Amniotic stem cell (primary cell): ENCODE measurements around the gene VSTM2L.
"Not testable (repeated sequence)": the region's sequence is repeated elsewhere in the genome, so short reads cannot be mapped to it uniquely, and the experiment has no call there.

ENCODE experiments used
- DNase-seq: peaks from one replicate; lab custom pipeline; 2025; lab: John Stamatoyannopoulos, UW

The VSTM2L gene

DNA sequence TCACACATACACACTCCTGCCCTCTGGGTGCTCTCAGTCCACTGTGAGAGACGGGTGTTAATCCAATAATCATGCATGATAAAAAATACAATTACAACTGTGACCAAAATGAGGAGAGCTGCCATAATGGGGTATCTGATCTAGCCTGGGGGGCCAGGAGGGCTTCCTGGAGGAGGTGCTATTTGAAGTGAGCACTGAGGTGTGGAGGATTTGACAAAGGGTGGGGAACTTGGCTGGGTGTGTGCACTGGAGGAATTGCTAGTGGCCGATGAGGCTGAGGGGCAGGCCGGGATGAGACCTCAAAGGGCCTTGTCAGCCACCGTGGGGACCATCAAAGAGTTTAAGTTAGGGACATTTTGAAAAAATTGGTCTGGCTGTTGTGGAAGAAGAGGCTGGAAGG is 34.8 kb downstream of the VSTM2L start:
- DNase-seq, result no peak

DNA sequence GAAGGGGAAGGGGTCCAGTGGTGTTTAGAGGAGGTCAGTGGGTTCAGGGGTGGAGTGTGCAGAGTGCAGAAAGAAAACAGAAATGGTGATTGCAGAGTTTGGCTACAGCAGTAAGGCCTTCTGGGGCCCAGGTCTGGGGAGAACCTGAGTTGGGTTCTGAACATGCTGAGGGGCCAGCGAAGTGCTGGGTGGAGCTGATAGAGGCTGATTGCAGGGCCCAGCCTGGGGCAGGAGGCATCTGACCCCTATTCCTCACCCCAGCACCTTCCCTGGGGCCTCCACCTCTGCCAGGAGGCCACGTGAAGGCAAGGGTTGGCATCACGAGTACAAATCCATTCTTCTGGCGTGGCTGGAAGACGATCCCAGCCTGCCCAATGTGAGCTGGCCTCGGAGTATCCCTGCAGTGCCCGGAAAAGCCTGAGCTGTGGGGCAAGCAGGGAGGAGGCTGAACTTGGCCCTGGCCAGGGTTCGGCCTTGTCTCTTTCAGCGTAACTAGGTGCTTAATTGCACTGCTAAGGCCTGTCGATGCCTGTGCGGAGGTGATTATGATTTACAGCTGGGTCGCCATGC is 35.3 kb downstream of the VSTM2L start:
- no peak for DNase-seq

DNA sequence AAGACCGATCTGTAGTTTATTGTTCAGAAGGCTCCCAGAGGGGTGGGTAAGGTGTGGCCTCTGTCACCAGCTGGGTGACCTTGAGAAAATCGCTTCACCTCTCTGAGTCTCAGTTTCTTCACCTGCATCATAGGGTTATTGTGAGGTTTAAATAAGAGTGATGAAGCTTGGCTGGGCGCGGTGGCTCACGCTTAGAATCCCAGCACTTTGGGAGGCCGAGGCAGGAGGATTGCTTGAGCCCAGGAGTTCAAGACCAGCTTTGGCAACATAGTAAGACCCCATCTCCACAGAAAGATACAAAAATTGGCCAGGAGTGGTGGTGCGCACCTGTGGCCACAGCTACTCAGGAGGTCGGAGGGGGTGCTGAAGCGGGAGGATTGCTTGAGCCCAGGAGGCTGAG is 36.0 kb downstream of the VSTM2L start:
- no peak for DNase-seq

DNA sequence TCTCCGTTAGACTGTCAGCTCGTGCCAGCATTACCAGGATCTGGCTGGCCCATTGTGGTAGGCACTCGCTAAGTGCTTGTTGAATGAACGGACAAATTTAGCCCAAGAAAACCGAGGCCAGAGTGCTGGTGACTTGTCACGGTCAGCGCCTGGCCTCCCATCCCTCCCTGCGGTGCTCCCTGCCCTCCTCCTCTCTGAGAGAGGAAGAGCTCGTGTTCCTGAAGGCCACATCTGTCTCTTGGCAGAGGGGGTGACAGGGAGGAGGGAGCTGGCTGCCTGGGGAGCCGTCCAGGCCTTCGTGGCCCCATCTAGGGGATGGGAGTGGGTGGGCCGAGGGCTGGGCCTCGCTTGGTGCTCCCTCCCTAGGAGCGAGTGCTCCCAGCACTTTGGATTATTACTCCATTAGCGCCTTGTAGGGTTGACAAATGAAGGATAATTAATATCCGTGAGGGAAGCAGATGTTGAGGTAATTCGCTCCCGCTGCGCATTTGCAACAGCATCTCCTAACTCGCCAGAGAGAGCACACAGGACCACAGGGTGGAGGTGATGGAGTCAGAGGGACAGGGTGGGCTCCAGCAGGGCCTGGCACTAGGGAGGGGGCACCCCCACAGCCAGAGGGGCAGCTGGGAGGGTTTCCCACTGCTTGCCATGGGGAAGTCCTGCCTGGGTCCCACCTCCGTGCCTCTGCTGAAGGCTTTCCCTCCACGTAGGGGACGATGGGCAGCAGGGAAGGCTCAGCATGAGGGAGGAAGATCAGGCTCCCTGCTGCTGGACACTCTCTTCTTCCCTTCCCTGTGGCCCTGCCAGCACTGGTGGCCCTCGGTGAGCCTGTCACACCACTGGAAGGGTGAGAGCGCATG is 37.0 kb downstream of the VSTM2L start:
- no peak for DNase-seq

DNA sequence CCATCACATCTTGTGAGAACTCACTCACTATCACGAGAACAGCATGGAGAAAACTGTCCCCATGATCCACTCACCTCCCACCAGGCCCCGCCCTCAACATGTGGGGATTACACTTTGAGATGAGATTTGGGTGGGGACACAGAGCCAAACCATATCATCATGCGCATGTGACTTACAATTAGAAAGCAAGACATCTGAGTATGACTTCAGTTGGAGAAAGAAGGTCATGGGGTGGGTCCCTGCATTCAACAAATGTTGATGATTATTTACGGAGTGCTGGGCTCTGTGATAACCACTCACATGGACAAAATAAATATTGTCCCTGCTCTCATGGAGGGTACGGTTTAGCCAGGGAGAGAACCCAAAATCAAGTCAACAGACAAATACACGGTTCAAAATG is 37.9 kb downstream of the VSTM2L start:
- no peak for DNase-seq

DNA sequence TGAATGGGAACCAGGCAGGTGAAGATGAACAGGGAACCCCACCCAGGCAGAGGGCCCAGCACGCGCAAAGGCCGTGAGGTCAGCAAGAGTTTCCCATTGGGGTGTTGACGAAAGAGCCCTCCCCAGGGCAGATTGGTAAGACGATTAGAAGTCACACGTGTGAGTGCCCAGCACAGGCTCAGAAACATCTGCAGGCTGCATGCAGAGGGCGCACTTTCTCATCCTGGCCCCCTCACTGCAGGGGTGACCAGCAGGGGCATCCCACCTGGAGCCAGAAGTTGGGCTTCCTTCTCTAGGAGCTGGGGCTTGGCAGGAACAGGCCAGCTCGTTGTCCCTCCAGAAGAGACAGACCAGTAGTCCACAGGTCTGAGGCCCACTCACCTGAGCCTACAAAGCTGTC is 38.4 kb downstream of the VSTM2L start:
- no peak for DNase-seq

DNA sequence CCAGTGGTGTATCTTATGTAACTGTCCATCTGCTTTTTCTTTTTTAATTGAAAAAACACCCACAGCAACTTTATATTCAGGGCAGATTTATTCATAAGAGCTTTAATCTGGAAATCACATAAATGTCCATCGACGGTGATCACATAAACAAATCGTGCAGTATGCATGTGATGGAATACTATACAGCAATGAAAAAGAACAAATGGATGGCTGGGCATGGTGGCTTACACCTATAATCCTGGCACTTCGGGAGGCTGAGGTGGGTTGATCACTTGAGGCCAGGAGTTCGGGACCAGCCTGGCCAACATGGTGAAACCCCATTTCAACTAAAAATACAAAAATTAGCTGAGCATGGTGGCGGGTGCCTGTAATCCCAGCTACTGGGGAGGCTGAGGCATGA is 39.1 kb downstream of the VSTM2L start:
- no peak for DNase-seq

DNA sequence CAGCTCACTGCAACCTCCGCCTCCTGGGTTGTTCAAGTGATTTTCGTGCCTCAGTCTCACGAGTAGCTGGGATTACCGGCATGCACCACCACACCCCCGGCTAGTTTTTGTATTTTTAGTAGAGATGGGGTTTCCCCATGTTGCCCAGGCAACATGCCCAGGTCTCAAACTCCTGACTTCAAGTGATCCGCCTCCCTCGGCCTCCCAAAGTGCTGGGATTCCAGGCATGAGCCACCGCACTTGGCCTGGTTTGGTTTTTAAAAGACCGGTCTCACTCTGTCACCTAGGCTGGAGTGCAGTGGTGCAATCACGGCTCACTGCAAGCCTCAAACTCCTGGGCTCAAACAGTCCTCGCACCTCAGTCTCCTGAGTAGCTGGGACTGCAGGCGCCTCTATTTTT is 40.1 kb downstream of the VSTM2L start:
- DNase-seq, result no peak

DNA sequence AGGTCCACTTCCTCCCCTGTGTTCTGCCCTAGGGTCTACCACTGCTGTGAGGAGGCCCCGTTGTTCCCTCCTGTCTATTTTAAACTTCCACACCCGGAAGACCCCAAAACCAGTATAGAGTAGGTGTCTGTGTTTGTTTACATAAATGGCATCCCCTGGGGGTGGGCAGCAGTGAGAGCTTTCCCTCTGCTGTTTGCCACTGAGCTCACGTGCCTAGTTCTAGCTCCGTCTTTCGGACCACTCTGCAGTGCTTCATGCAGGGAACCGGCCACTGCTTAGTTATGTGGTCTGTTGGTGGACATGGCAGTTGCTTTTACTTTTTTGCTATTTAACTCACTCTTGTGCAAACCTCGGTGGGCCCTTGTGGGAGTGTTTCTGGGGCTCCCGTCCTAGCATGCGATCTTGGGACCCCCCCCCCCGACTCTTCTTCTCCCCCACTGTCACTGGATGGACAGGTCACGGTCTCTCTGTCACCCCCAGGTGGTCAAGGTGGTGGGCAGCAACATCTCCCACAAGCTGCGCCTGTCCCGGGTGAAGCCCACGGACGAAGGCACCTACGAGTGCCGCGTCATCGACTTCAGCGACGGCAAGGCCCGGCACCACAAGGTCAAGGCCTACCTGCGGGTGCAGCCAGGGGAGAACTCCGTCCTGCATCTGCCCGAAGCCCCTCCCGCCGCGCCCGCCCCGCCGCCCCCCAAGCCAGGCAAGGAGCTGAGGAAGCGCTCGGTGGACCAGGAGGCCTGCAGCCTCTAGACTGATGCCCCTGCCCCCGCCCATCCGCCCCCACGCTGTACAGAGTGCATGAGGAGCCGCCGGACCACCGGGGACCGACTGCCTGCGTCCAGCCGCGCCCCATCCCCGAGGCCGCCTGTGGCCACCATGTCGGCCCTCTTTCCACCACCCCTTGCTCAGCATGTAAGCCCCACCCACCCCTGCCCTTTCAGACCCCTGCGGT is 40.9 kb downstream of the VSTM2L start:
- no peak for DNase-seq

DNA sequence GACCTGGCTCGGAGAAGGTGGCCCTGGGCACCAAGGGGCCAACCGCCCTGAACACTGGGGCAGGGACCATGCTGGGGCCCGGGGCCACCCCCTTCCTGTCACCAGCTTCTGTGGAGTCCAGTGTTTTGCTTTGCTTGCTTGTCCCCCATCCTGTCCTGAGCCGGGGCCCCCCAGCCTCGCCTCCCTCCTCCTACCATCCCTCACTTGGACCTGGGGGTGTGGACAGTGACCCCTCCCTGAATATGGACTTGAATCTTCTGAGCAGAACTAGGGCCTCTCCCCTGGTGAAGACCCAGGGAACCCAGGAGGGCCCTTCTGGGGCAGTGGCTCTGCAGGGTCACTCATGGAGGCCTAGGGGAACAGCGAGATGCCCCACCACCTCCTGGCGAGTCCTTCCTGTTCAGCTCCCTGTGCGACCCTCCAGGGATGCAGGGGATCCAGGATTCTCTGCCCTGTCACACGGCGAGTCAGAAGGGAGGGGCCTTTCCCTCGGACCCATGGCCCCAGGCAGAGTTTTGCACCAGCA is 41.6 kb downstream of the VSTM2L start:
- DNase-seq, result no peak

DNA sequence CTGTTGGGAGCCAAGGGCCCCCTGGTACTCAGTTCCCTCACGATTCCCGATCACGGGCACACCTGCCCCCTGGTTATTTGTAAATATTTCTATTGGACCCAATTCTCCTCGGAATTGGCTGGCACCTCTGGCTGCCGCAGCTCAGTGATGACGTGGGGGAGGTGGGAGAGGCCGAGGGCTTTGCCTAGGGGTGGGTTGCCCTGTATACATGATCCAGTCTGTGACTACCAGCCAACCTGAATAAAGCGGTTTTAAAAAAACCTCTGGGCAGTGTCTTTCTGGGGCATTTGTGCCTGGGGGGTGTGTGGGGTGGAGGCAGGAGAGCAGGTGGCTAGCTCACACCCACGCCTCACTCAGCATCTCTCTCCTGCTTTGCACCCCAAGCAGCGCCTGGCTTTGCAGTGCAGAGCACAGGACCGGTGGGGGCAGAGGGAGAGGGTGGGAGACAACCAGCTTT is 42.2 kb downstream of the VSTM2L start:
- no peak for DNase-seq

DNA sequence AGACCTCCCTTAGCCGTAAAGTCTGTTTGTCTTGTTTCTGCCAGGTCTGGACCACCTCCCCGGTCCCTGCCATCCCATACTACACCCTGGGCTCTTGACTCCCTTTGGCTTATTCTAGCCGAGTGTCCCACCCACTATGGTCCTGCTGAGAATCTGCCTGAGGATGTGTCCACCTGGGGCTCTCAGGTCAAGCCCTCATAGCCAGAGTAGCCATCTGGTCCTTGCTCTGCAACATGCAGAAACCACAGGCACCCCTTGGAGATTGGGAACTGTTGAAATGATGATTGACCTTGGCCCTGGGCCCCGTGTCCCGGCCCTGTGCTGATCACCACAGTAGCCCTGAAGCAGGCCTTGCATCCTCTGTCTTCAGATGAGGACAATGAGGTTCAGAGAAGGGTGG is 44.0 kb downstream of the VSTM2L start:
- no peak for DNase-seq

DNA sequence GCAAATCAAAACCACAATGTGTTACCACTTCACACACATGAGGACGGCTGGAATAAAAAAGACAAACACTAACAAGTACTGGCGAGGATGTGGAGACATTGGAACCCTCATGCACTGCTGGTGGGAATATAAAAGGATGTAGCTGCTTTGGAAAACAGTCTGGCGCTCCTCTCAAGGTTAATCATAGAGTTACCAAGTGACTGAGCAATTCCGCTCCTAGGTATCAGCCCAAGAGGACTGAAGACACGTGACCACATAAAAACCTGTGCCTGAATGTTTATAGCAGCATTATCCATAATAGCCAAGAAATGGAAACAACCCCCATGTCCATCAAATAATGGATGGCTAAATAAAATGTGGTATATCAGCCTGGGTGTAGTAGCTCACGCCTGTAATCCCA is 45.0 kb downstream of the VSTM2L start:
- no peak for DNase-seq

DNA sequence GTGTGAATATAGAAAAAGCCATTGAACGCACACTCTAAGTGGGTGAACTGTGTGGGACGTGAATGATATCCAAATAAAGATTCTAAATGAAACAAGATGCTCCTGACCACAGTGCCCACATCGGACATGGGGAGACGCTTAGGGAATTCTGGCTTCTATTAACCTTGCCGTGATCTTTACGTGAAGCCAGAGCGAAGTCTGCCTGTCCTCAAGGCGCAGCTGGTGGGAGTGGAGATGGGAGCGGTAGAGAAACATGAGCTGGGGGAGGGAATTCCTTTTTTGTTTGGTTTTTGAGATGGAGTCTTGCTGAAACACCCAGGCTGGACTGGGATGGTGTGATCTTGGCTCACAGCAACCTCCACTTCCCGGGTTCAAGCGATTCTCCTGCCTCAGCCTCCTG is 46.0 kb downstream of the VSTM2L start:
- DNase-seq, result no peak

DNA sequence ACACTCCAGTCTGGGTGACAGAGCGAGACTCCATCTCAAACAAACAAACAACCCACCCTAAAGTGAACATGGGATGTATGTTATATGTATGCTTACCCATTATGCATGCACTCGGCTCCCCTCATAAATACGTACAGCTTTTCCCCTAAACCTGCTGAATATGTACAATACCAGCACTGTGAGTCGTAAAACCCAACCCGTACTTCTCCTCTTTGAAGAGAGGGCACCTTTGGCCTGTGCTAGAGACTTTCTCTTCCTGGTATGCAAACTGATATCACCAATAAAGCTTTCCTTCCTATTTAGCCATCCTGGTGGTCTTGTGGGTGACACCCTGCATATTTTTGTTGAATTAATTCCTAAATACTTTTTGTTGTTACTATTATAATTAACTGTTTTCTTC is 51.3 kb downstream of the VSTM2L start:
- no peak for DNase-seq

DNA sequence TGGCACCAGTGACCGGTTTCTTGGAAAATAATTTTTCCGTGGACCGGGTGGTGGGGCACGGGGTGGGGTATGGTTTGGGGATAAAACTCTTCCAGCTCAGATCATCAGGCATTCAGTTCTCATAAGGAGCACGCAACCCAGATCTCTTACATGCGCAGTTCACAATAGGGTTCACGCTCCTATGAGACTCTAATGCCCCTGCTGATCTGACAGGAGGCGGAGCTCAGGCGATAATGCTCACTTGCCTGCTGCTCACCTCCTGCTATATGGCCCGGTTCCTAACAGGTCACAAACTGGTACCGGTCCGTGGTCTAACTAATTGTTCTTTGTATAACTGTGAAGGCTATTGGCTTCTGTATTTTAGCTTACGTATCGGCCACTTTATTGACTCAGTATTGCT is 51.7 kb downstream of the VSTM2L start:
- DNase-seq, result no peak

DNA sequence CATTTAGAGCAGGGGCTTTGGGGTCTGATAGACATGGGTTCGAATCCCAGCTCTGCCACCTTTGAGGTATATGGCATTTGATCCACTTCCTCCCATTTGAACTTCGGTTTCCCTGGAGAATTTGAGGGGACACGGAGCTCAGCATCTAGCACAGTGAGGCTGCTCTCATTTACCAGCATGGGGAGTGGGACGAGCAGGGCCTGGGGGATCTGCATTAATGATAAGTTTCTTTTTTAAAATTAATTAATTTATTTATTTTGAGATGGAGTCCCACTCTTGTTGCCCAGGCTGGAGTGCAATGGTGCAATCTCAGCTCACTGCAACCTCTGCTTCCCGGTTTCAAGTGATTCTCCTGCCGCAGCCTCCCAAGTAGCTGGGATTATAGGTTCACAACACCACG is 52.6 kb downstream of the VSTM2L start:
- DNase-seq, result no peak

DNA sequence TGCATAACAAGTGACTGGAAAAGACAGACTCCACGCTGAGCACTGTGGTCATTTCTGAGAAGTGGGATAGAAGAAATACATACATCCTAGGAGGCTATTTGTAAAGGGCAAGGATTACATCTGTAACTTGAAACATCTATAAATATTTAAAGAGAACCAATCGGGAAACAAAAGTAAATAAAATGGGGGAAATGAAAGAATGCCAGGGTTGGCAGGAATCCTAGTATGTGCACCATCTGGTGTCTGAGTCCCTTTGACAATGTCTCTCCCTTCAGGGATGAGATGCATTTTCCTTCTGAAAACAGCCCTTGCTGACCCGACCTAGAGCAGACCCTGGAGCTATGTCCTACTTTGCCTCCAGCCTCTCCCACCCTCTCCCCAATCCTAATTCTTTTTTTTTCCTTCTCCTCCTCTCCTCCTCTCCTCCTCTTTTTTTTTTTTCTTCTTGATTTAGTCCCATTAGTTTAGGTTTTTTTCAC is 53.2 kb downstream of the VSTM2L start:
- DNase-seq, result no peak

DNA sequence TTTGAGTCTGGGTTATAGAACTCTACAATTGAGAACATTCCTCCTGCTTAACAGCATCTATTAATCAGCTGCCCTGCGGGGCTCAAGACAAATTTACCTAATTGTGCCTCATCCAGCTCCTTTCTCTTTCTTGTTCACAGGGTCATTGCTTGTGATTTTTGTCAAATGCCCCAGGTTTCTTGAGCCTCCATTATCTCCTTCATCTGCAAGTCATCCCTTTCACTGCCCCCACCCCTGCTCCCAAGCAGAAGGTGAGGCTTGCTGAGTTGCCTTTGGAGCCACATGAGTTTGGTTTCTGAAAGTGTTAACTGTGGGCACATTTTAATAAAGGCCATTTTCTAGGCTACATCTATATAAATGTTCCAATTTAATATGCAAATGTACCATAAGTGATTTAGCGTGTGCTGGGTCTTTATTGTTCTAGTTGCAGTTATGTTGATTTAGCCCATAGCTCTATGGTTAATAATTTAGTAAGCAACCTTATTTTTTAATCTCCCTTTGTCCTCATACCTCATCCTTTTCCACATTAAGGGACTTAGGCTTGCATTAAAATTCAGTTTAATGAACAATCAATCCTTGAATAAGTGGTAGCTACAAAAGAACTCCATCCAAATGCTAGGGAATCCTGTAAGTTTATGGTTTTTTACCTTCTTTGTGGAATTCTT is 56.1 kb downstream of the VSTM2L start:
- DNase-seq, result no peak

DNA sequence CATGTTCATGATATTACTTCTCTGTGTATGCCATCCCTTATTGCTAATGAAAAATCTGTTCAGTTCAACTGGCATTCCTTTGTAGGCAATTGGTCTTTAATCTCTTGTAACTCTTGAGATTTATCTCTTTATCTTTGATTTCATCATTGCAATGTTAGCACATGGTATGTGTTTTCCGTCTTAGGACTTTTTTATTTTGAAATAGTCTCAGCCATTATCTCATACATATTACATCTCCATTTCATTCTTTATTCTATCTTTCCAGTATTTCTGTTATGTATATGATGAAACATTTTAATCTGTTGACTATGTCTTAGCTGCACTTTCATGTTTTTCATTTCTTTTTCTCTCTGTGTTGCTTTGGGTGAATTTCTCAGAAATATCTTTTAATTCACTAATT is 58.1 kb downstream of the VSTM2L start:
- no peak for DNase-seq

DNA sequence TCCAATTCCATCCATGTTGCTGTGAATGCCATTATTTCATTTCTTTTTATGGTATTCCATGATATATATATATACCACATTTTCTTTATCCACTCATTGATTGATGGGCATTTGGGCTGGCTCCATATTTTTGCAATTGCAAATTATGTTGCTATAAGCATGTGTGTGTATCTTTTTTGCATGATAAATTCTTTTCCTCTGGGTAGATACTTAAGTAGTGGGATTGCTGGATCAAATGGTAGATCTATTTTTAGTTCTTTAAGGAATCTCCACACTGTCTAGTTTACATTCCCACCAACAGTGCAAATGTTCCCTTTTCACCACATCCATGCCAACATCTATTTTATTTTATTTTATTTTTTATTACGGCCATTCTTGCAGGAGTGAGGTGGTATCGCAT is 60.6 kb downstream of the VSTM2L start:
- DNase-seq, result not testable (repeated sequence)
